H1 (cell line): ENCODE data around the gene CTSW. TPM values are rescaled to one million over a fixed set of nuclear protein-coding genes. Genes with fewer than 3 reads are reported as not detected.

Experiments used
- CTCF ChIA-PET: fragments of 300-600 bp; sonication (Branson Sonifier 250); formaldehyde crosslinking; loops from one replicate; lab custom pipeline; 2021; ENCODE audit not compliant: partially characterized antibody; lab: Charles Lee
- POLR2A ChIA-PET: fragments of 300-600 bp; sonication (Branson Sonifier 250); formaldehyde crosslinking; loops from one replicate; lab custom pipeline; 2021; ENCODE audit warnings: inconsistent platforms; ENCODE audit not compliant: partially characterized antibody; lab: Charles Lee
- DNase-seq, 2 experiments: peaks; one replicate each; pipeline versions ENCODE4 v3.0.0 to v3.0.0-alpha.2; 2010 to 2022; ENCODE audit warnings: low spot score in 2 of 2, low read depth in 1 of 2, mixed read lengths in 1 of 2
- FAIRE-seq: peaks from 2 replicates; lab custom pipeline; 2011; peaks lifted over from hg19 to GRCh38; lab: Jason Lieb, UNC
- H2AFZ ChIP-seq: 2 replicates; pipeline ENCODE4 v1.8.1; 2012; ENCODE audit warnings: low read length, inconsistent platforms
- H2AK5ac ChIP-seq: 2 replicates; pipeline ENCODE4 v1.6.1; 2013; ENCODE audit warnings: low read depth, low read length
- H2BK120ac ChIP-seq: replicated peaks from 2 replicates; pipeline ENCODE3; 2013; ENCODE audit warnings: low read depth, low read length, inconsistent platforms
- H2BK12ac ChIP-seq: 2 replicates; pipeline ENCODE4 v1.6.1; 2013; ENCODE audit warnings: low read depth, low read length
- H2BK15ac ChIP-seq: 2 replicates; pipeline ENCODE4 v1.6.1; 2013; ENCODE audit warnings: low read length
- H2BK20ac ChIP-seq: 2 replicates; pipeline ENCODE4 v1.6.1; 2013; ENCODE audit warnings: low read length
- H2BK5ac ChIP-seq: 2 replicates; pipeline ENCODE4 v1.6.1; 2013; ENCODE audit warnings: low read depth, low read length
- H3K14ac ChIP-seq: 2 replicates; pipeline ENCODE4 v1.6.1; 2013; ENCODE audit warnings: inconsistent platforms; ENCODE audit not compliant: insufficient read length
- H3K18ac ChIP-seq: 2 replicates; pipeline ENCODE4 v1.6.1; 2013; ENCODE audit warnings: low read length; ENCODE audit errors: extremely low read depth
- H3K23ac ChIP-seq: 2 replicates; pipeline ENCODE4 v1.6.1; 2013; ENCODE audit warnings: inconsistent platforms; ENCODE audit not compliant: insufficient read length
- H3K23me2 ChIP-seq: 2 replicates; pipeline ENCODE4 v1.6.1; 2013; ENCODE audit warnings: low read depth, low read length
- H3K27ac ChIP-seq: 2 replicates; pipeline ENCODE4 v1.6.1; 2011; ENCODE audit warnings: low read depth, low read length, inconsistent platforms
- H3K27me3 ChIP-seq, 4 experiments: replicated peaks in 1 of 4; 1 replicate in 1 of 4; 2 replicates in 3 of 4; pipeline versions ENCODE4 v1.6.1 to v1.8.1; 2011 to 2013; ENCODE audit warnings: low read length in 3 of 4, mild to moderate bottlenecking in 3 of 4, inconsistent platforms in 2 of 4, mixed read lengths in 2 of 4, moderate library complexity in 1 of 4; ENCODE audit not compliant: control insufficient read depth in 3 of 4, insufficient read depth in 3 of 4; ENCODE audit errors: extremely low read depth in 1 of 4
- H3K36me3 ChIP-seq, 4 experiments: 2 replicates each; pipeline versions ENCODE4 v1.6.1 to v1.8.1; 2011 to 2013; ENCODE audit warnings: mild to moderate bottlenecking in 4 of 4, low read length in 3 of 4, moderate library complexity in 2 of 4, control low read depth in 1 of 4, inconsistent platforms in 1 of 4; ENCODE audit not compliant: insufficient read depth in 4 of 4, control insufficient read depth in 2 of 4
- H3K4ac ChIP-seq: replicated peaks from 2 replicates; pipeline ENCODE3; 2013; ENCODE audit warnings: low read length, low read depth, mixed read lengths, inconsistent platforms; ENCODE audit not compliant: insufficient read length
- H3K4me1 ChIP-seq, 4 experiments: replicated peaks in 1 of 4; 1 replicate in 1 of 4; 2 replicates in 3 of 4; pipeline versions ENCODE4 v1.6.1 to v1.8.1; 2011 to 2013; ENCODE audit warnings: low read length in 3 of 4, inconsistent platforms in 2 of 4, mixed read lengths in 1 of 4; ENCODE audit not compliant: insufficient read depth in 4 of 4, control insufficient read depth in 3 of 4
- H3K4me2 ChIP-seq, 2 experiments: 2 replicates each; pipeline versions ENCODE4 v1.6.1 to v1.8.1; 2011 to 2013; ENCODE audit warnings: low read depth in 2 of 2, low read length in 2 of 2, control low read depth in 1 of 2, inconsistent platforms in 1 of 2, mild to moderate bottlenecking in 1 of 2; ENCODE audit not compliant: insufficient read depth in 1 of 2
- H3K4me3 ChIP-seq, 4 experiments: fragments of 200-600, 300-600 bp in 1 of 4; sonication (generic), shearing (Covaris generic), sonication (Bioruptor Twin) in 1 of 4; 2 replicates each; pipeline versions ENCODE4 v1.5.1 to v1.8.1; 2011 to 2016; ENCODE audit warnings: low read length in 4 of 4, low read depth in 3 of 4, control low read depth in 2 of 4, inconsistent platforms in 2 of 4, mild to moderate bottlenecking in 2 of 4, mixed read lengths in 1 of 4, moderate library complexity in 1 of 4; ENCODE audit not compliant: insufficient read depth in 2 of 4; ENCODE audit errors: extremely low read depth in 1 of 4
- H3K56ac ChIP-seq: replicated peaks from 2 replicates; pipeline ENCODE3; 2013; ENCODE audit warnings: low read depth, mild to moderate bottlenecking, mixed read lengths, low read length, inconsistent platforms; ENCODE audit not compliant: insufficient read length
- H3K79me1 ChIP-seq: 2 replicates; pipeline ENCODE4 v1.6.1; 2013; ENCODE audit warnings: low read depth, low read length, control low read depth
- H3K79me2 ChIP-seq, 2 experiments: 2 replicates each; pipeline versions ENCODE4 v1.6.1 to v1.8.1; 2012 to 2013; ENCODE audit warnings: low read length in 2 of 2, mild to moderate bottlenecking in 2 of 2, inconsistent platforms in 1 of 2; ENCODE audit not compliant: insufficient read depth in 2 of 2, control insufficient read depth in 1 of 2
- H3K9ac ChIP-seq, 4 experiments: replicated peaks in 1 of 4; 1 replicate in 1 of 4; 2 replicates in 3 of 4; pipeline versions ENCODE4 v1.6.1 to v1.8.1; 2011 to 2013; ENCODE audit warnings: low read depth in 3 of 4, low read length in 3 of 4, control low read depth in 2 of 4, mild to moderate bottlenecking in 2 of 4, moderate library complexity in 2 of 4, inconsistent platforms in 1 of 4; ENCODE audit errors: extremely low read depth in 1 of 4
- H3K9me3 ChIP-seq, 2 experiments: 2 replicates each; pipeline versions ENCODE4 v1.6.1 to v1.8.1; 2012 to 2013; ENCODE audit warnings: mild to moderate bottlenecking in 2 of 2, moderate library complexity in 2 of 2, control low read depth in 1 of 2, inconsistent platforms in 1 of 2, low read depth in 1 of 2, low read length in 1 of 2, mixed read lengths in 1 of 2; ENCODE audit not compliant: insufficient read depth in 2 of 2
- H4K20me1 ChIP-seq, 2 experiments: replicated peaks in 1 of 2; 2 replicates each; pipeline versions ENCODE3 to v1.8.1; 2011 to 2013; ENCODE audit warnings: inconsistent platforms in 2 of 2, low read length in 2 of 2, mild to moderate bottlenecking in 1 of 2; ENCODE audit not compliant: insufficient read depth in 2 of 2, control insufficient read depth in 1 of 2
- H4K5ac ChIP-seq: 2 replicates; pipeline ENCODE4 v1.6.1; 2013; ENCODE audit warnings: low read length, low read depth, mixed read lengths, inconsistent platforms; ENCODE audit not compliant: insufficient read length
- H4K8ac ChIP-seq: 2 replicates; pipeline ENCODE4 v1.8.0; 2013; ENCODE audit warnings: mild to moderate bottlenecking, moderate library complexity, low read length, inconsistent platforms; ENCODE audit not compliant: insufficient read depth; ENCODE audit errors: extremely low read depth
- H4K91ac ChIP-seq: replicated peaks from 2 replicates; pipeline ENCODE3; 2013; ENCODE audit warnings: low read length, mixed read lengths, inconsistent platforms; ENCODE audit not compliant: insufficient read length
- POLR2A ChIP-seq, 2 experiments: IDR thresholded peaks; 1 replicate in 1 of 2; 2 replicates in 1 of 2; pipeline ENCODE4 v1.6.1; 2011; ENCODE audit warnings: low read depth in 2 of 2, low read length in 2 of 2, mild to moderate bottlenecking in 2 of 2; ENCODE audit errors: control extremely low read depth in 1 of 2
- YY1 ChIP-seq: IDR thresholded peaks from 2 replicates; pipeline ENCODE4 v1.6.1; 2011; ENCODE audit warnings: low read depth, mild to moderate bottlenecking, low read length
- WGBS, 2 experiments: shearing (Covaris generic) in 1 of 2; methylation state at CpG; one replicate each; pipeline versions ENCODE4 v1.1.6 to v1.1.7; 2013 to 2015; ENCODE audit warnings: low lambda C conversion rate in 2 of 2, mixed read lengths in 2 of 2, inconsistent platforms in 1 of 2, low coverage in 1 of 2, missing lambda C conversion rate in 1 of 2; ENCODE audit not compliant: insufficient replicate concordance in 2 of 2, insufficient coverage in 1 of 2, insufficient read length in 1 of 2; ENCODE audit errors: extremely low coverage in 1 of 2, missing lambda C conversion rate in 1 of 2; 5-methylcytosine and 5-hydroxymethylcytosine counted together
- polyA plus RNA-seq, 7 experiments: library from polyadenylated mRNA; depleted of rRNA in 3 of 7; stranded (reverse) in 5 of 7; unstranded in 2 of 7; fragments of >200 nt in 5 of 7; fragments of 200-250 nt in 2 of 7; gene quantifications; 1 replicate in 5 of 7; 2 replicates in 1 of 7; 4 replicates in 1 of 7; pipeline versions ENCODE4 v1.2.1 to v1.2.3, GENCODE V29; 2011 to 2013; ENCODE audit warnings: missing spikeins in 2 of 7, mixed read lengths in 2 of 7
- total RNA-seq: library from RNA; stranded (reverse); fragmentation: NEBNext Ultra II Directional; extraction: Animal tissue kit (Norgen Biotek cat#: 25700); gene quantifications from 2 replicates; pipeline ENCODE4 v1.2.1, GENCODE V29; 2021

CTSW gene
- total and polyA plus RNA-seq, 2 of the 8 experiments (the other 6 are each of a cell fraction or from before 2014, with no cell fraction given): not detected

- H3K23ac ChIP-seq: no peak overlapping the region
- peaks cover 9% of the 10 kb centered on the region; the same call in 1 of the 2 replicates for H3K23me2 ChIP-seq
- H3K27ac ChIP-seq: no peak overlapping the region
- H2BK15ac ChIP-seq: no peak overlapping the region
- no peak for DNase-seq
- H3K4me2 ChIP-seq: no peak overlapping the region; a peak in 1 of 4 replicates
- no peak overlapping the region for H3K14ac ChIP-seq
- no peaks in the 10 kb centered on the region for H3K9me3 ChIP-seq
- H2AK5ac ChIP-seq: no peak overlapping the region
- no peak overlapping the region for H3K18ac ChIP-seq
- H3K4me3 ChIP-seq: no peak overlapping the region
- no peak overlapping the region for H4K5ac ChIP-seq
- no peaks in the 10 kb centered on the region; the same call in 1 of the 2 replicates for H3K79me1 ChIP-seq
- H4K8ac ChIP-seq: no peak overlapping the region
- no peak overlapping the region for H2BK12ac ChIP-seq
- FAIRE-seq: no peak
- H3K79me2 ChIP-seq: no peaks in the 10 kb centered on the region
- POLR2A ChIA-PET: interaction anchor here (1.2 to 39.7 kb wide), 6 partner anchors 6 to 139 kb away, joined by 4 to 1071 read pairs (median 6); partner anchors contain the start of genes BANF1, CCDC85B, CFL1 and CTSW
- H3K36me3 ChIP-seq: peaks cover 0 to 14% (median 9%) of the 10 kb centered on the region in 4 experiments
- no peak overlapping the region for H4K91ac ChIP-seq
- H2BK120ac ChIP-seq: no peak overlapping the region
- peaks cover 0 to 2% of the 10 kb centered on the region in 2 experiments for H4K20me1 ChIP-seq
- peaks cover 0 to 32% (median 15%) of the 10 kb centered on the region in 4 experiments; a peak in 4 of 7 replicates for H3K27me3 ChIP-seq
- TF ChIP-seq POLR2A (IDR thresholded peaks at IDR 0.05; ENCODE audit: control extremely low read depth in 1 of 2, low read depth in 2 of 2, low read length in 2 of 2) (peak in 1 of 2 experiments; percentile 9; a peak in 1 of 3 replicates), YY1 (no peak)
- TF ChIP-seq, all 59 proteins: peak for 1
- Histone ChIP-seq H2BK5ac (no peak overlapping the region), H3K4ac (no peak overlapping the region), H2AFZ (no peak overlapping the region), H3K56ac (no peak overlapping the region), H3K9ac (no peak overlapping the region), H3K4me1 (peaks cover 0 to 10% (median 3%) of the 10 kb centered on the region in 4 experiments; a peak in 5 of 7 replicates), H2BK20ac (no peak overlapping the region)
- 79% methylated on average over 3 of the region's 3 CpGs; no CpG with 5 or more reads in 1 of the 2 experiments for WGBS, 2 experiments
- CTCF ChIA-PET: interaction anchor here (0.7 to 8.9 kb wide), 9 partner anchors 9 to 143 kb away, joined by 3 to 210 read pairs (median 5); partner anchors contain the start of genes CCDC85B, CFL1, CST6 and CTSW
Measured at GRCh38 chr11:65868907-65869306, 10.7 kb upstream of the CTSW start.
